ENCODE measurements around the gene OR11G2.
"Not testable (repeated sequence)": the region's sequence is repeated elsewhere in the genome, so short reads cannot be mapped to it uniquely, and the experiment has no call there.

The OR11G2 gene

GRCh38 chr14:20190596-20190995 lies at the start of gene OR11G2:
Gene OR11G2 (plus strand): TSS chr14:20190896. CDS start chr14:20197438, 6,542 bp downstream.
- H3K4me1 ChIP-seq (ENCODE audit: control insufficient read depth, low read depth, low read length) = no peaks in the 10 kb centered on the region
- H3K9me3 ChIP-seq (ENCODE audit: control insufficient read depth, low read depth, low read length) = peaks cover 85% of the 10 kb centered on the region
- no peaks in the 10 kb centered on the region for H3K36me3 ChIP-seq (ENCODE audit: control insufficient read depth, low read depth, low read length)
- no peak within 1 kb of the TSS for H3K27ac ChIP-seq (ENCODE audit: low read length)
- no peak within 1 kb of the TSS for H3K4me3 ChIP-seq (ENCODE audit: low read length)
- H3K9ac ChIP-seq (ENCODE audit: low read length) = no peak within 1 kb of the TSS
- no peaks in the 10 kb centered on the region for H3K27me3 ChIP-seq (ENCODE audit: control insufficient read depth, insufficient read depth, low read length)

GRCh38 chr14:20143911-20144310 lies 46.8 kb upstream of the OR11G2 start:
- Histone ChIP-seq H3K36me3 (ENCODE audit: control insufficient read depth, low read depth, low read length) (no peaks in the 10 kb centered on the region), H3K4me1 (ENCODE audit: control insufficient read depth, low read depth, low read length) (no peaks in the 10 kb centered on the region), H3K27me3 (ENCODE audit: control insufficient read depth, insufficient read depth, low read length) (no peaks in the 10 kb centered on the region), H3K27ac (ENCODE audit: low read length) (no peak overlapping the region), H3K9ac (ENCODE audit: low read length) (no peak overlapping the region), H3K9me3 (ENCODE audit: control insufficient read depth, low read depth, low read length) (peaks cover 70% of the 10 kb centered on the region), H3K4me3 (ENCODE audit: low read length) (no peak overlapping the region)

GRCh38 chr14:20144820-20145219 lies 45.9 kb upstream of the OR11G2 start:
- no peaks in the 10 kb centered on the region for H3K27me3 ChIP-seq (ENCODE audit: control insufficient read depth, insufficient read depth, low read length)
- H3K27ac ChIP-seq (ENCODE audit: low read length) = no peak overlapping the region
- H3K36me3 ChIP-seq (ENCODE audit: control insufficient read depth, low read depth, low read length) = no peaks in the 10 kb centered on the region
- no peak overlapping the region for H3K9ac ChIP-seq (ENCODE audit: low read length)
- no peak overlapping the region for H3K4me3 ChIP-seq (ENCODE audit: low read length)
- H3K9me3 ChIP-seq (ENCODE audit: control insufficient read depth, low read depth, low read length) = peaks cover 71% of the 10 kb centered on the region
- no peaks in the 10 kb centered on the region for H3K4me1 ChIP-seq (ENCODE audit: control insufficient read depth, low read depth, low read length)

GRCh38 chr14:20164462-20164861 lies 26.2 kb upstream of the OR11G2 start:
- Histone ChIP-seq H3K4me3 (ENCODE audit: low read length) (no peak overlapping the region), H3K36me3 (ENCODE audit: control insufficient read depth, low read depth, low read length) (no peaks in the 10 kb centered on the region), H3K4me1 (ENCODE audit: control insufficient read depth, low read depth, low read length) (no peaks in the 10 kb centered on the region), H3K9me3 (ENCODE audit: control insufficient read depth, low read depth, low read length) (peaks cover 63% of the 10 kb centered on the region), H3K27me3 (ENCODE audit: control insufficient read depth, insufficient read depth, low read length) (no peaks in the 10 kb centered on the region), H3K9ac (ENCODE audit: low read length) (no peak overlapping the region), H3K27ac (ENCODE audit: low read length) (no peak overlapping the region)

GRCh38 chr14:20167091-20167490 lies 23.6 kb upstream of the OR11G2 start:
- Histone ChIP-seq H3K27me3 (ENCODE audit: control insufficient read depth, insufficient read depth, low read length) (no peaks in the 10 kb centered on the region), H3K27ac (ENCODE audit: low read length) (no peak overlapping the region), H3K4me3 (ENCODE audit: low read length) (no peak overlapping the region), H3K9ac (ENCODE audit: low read length) (no peak overlapping the region), H3K9me3 (ENCODE audit: control insufficient read depth, low read depth, low read length) (peaks cover 62% of the 10 kb centered on the region), H3K36me3 (ENCODE audit: control insufficient read depth, low read depth, low read length) (no peaks in the 10 kb centered on the region), H3K4me1 (ENCODE audit: control insufficient read depth, low read depth, low read length) (no peaks in the 10 kb centered on the region)

GRCh38 chr14:20169852-20170251 lies 20.8 kb upstream of the OR11G2 start:
- not testable (repeated sequence) for H3K36me3 ChIP-seq (ENCODE audit: control insufficient read depth, low read depth, low read length); H3K9ac ChIP-seq (ENCODE audit: low read length); H3K4me1 ChIP-seq (ENCODE audit: control insufficient read depth, low read depth, low read length); H3K4me3 ChIP-seq (ENCODE audit: low read length); H3K27ac ChIP-seq (ENCODE audit: low read length); H3K27me3 ChIP-seq (ENCODE audit: control insufficient read depth, insufficient read depth, low read length)
- peaks cover 52% of the 10 kb centered on the region for H3K9me3 ChIP-seq (ENCODE audit: control insufficient read depth, low read depth, low read length)

GRCh38 chr14:20174205-20174604 lies 16.5 kb upstream of the OR11G2 start:
- H3K27ac ChIP-seq (ENCODE audit: low read length); H3K4me1 ChIP-seq (ENCODE audit: control insufficient read depth, low read depth, low read length): not testable (repeated sequence)
- H3K9me3 ChIP-seq (ENCODE audit: control insufficient read depth, low read depth, low read length) = peaks cover 60% of the 10 kb centered on the region

GRCh38 chr14:20176330-20176729 lies 14.4 kb upstream of the OR11G2 start:
- H3K4me3 ChIP-seq (ENCODE audit: low read length) = no peak overlapping the region
- H3K27ac ChIP-seq (ENCODE audit: low read length) = no peak overlapping the region
- no peaks in the 10 kb centered on the region for H3K4me1 ChIP-seq (ENCODE audit: control insufficient read depth, low read depth, low read length)
- H3K9ac ChIP-seq (ENCODE audit: low read length) = no peak overlapping the region
- no peaks in the 10 kb centered on the region for H3K27me3 ChIP-seq (ENCODE audit: control insufficient read depth, insufficient read depth, low read length)
- no peaks in the 10 kb centered on the region for H3K36me3 ChIP-seq (ENCODE audit: control insufficient read depth, low read depth, low read length)
- peaks cover 66% of the 10 kb centered on the region for H3K9me3 ChIP-seq (ENCODE audit: control insufficient read depth, low read depth, low read length)

More at GRCh38 chr14:20174205-20174604, 16.5 kb upstream of the OR11G2 start:
- H3K4me3 ChIP-seq (ENCODE audit: low read length); H3K27me3 ChIP-seq (ENCODE audit: control insufficient read depth, insufficient read depth, low read length); H3K9ac ChIP-seq (ENCODE audit: low read length); H3K36me3 ChIP-seq (ENCODE audit: control insufficient read depth, low read depth, low read length): not testable (repeated sequence)

- no peak overlapping the region for H3K27ac ChIP-seq (ENCODE audit: low read length)
- H3K9me3 ChIP-seq (ENCODE audit: control insufficient read depth, low read depth, low read length) = peaks cover 68% of the 10 kb centered on the region
- H3K4me3 ChIP-seq (ENCODE audit: low read length) = no peak overlapping the region
- no peaks in the 10 kb centered on the region for H3K36me3 ChIP-seq (ENCODE audit: control insufficient read depth, low read depth, low read length)
- no peak overlapping the region for H3K9ac ChIP-seq (ENCODE audit: low read length)
- no peaks in the 10 kb centered on the region for H3K27me3 ChIP-seq (ENCODE audit: control insufficient read depth, insufficient read depth, low read length)
- H3K4me1 ChIP-seq (ENCODE audit: control insufficient read depth, low read depth, low read length) = no peaks in the 10 kb centered on the region
Observed at GRCh38 chr14:20177433-20177974, 13.2 kb upstream of the OR11G2 start.

GRCh38 chr14:20179218-20179617 lies 11.5 kb upstream of the OR11G2 start:
- H3K36me3 ChIP-seq (ENCODE audit: control insufficient read depth, low read depth, low read length) = no peaks in the 10 kb centered on the region
- H3K4me1 ChIP-seq (ENCODE audit: control insufficient read depth, low read depth, low read length) = no peaks in the 10 kb centered on the region
- H3K27ac ChIP-seq (ENCODE audit: low read length) = no peak overlapping the region
- H3K9me3 ChIP-seq (ENCODE audit: control insufficient read depth, low read depth, low read length) = peaks cover 70% of the 10 kb centered on the region
- H3K9ac ChIP-seq (ENCODE audit: low read length) = no peak overlapping the region
- no peak overlapping the region for H3K4me3 ChIP-seq (ENCODE audit: low read length)
- H3K27me3 ChIP-seq (ENCODE audit: control insufficient read depth, insufficient read depth, low read length) = no peaks in the 10 kb centered on the region

- Histone ChIP-seq H3K27ac (ENCODE audit: low read length) (no peak overlapping the region), H3K9me3 (ENCODE audit: control insufficient read depth, low read depth, low read length) (peaks cover 75% of the 10 kb centered on the region), H3K9ac (ENCODE audit: low read length) (no peak overlapping the region), H3K36me3 (ENCODE audit: control insufficient read depth, low read depth, low read length) (no peaks in the 10 kb centered on the region), H3K4me3 (ENCODE audit: low read length) (no peak overlapping the region), H3K27me3 (ENCODE audit: control insufficient read depth, insufficient read depth, low read length) (no peaks in the 10 kb centered on the region), H3K4me1 (ENCODE audit: control insufficient read depth, low read depth, low read length) (no peaks in the 10 kb centered on the region)
Observed at GRCh38 chr14:20179880-20180279, 10.8 kb upstream of the OR11G2 start.

GRCh38 chr14:20180486-20180885 lies 10.2 kb upstream of the OR11G2 start:
- H3K9ac ChIP-seq (ENCODE audit: low read length) = no peak overlapping the region
- peaks cover 73% of the 10 kb centered on the region for H3K9me3 ChIP-seq (ENCODE audit: control insufficient read depth, low read depth, low read length)
- H3K36me3 ChIP-seq (ENCODE audit: control insufficient read depth, low read depth, low read length) = no peaks in the 10 kb centered on the region
- no peak overlapping the region for H3K4me3 ChIP-seq (ENCODE audit: low read length)
- H3K27me3 ChIP-seq (ENCODE audit: control insufficient read depth, insufficient read depth, low read length) = no peaks in the 10 kb centered on the region
- no peak overlapping the region for H3K27ac ChIP-seq (ENCODE audit: low read length)
- H3K4me1 ChIP-seq (ENCODE audit: control insufficient read depth, low read depth, low read length) = no peaks in the 10 kb centered on the region

Data from iPS-18a (cell line).